ENCODE results near the gene TNS4. TPM values are rescaled to one million over a fixed set of nuclear protein-coding genes. Genes with fewer than 3 reads are reported as not detected.

Gene TNS4
- polyA plus RNA-seq, 2 of the 4 experiments (the other 2 are of a cell fraction): 24.2 to 73.5 TPM

- TF ChIP-seq, protein P1, sequence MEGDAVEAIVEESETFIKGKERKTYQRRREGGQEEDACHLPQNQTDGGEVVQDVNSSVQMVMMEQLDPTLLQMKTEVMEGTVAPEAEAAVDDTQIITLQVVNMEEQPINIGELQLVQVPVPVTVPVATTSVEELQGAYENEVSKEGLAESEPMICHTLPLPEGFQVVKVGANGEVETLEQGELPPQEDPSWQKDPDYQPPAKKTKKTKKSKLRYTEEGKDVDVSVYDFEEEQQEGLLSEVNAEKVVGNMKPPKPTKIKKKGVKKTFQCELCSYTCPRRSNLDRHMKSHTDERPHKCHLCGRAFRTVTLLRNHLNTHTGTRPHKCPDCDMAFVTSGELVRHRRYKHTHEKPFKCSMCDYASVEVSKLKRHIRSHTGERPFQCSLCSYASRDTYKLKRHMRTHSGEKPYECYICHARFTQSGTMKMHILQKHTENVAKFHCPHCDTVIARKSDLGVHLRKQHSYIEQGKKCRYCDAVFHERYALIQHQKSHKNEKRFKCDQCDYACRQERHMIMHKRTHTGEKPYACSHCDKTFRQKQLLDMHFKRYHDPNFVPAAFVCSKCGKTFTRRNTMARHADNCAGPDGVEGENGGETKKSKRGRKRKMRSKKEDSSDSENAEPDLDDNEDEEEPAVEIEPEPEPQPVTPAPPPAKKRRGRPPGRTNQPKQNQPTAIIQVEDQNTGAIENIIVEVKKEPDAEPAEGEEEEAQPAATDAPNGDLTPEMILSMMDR (IDR thresholded peaks at IDR 0.05): no peak
- no peak for TF ChIP-seq ELK1 (IDR thresholded peaks at IDR 0.05; ENCODE audit: low read depth, low read length)
- TF ChIP-seq TP53 (CRISPR knock-in tag; IDR thresholded peaks at IDR 0.05): 0 out of 2 replicates have a peak, but pooled peaks have one; percentile 23
- no peak for TF ChIP-seq SREBF2 (IDR thresholded peaks at IDR 0.05)
Measured at GRCh38 chr17:40533896-40534295, 32.5 kb upstream of the TNS4 start (continued).

GRCh38 chr17:40532520-40533253 lies 31.3 kb upstream of the TNS4 start:
- Histone ChIP-seq H3K4me2 (peak overlapping the region; percentile 60), H3K9me3 (no peaks in the 10 kb centered on the region), H3K4me1 (peaks cover 71% of the 10 kb centered on the region), H3K27ac (peak overlapping the region; percentile 95 to 99), H3K4me3 (no peak overlapping the region)
- ChIA-PET CTCF (interaction anchor here (0.6 to 36.6 kb wide), 39 partner anchors 11 to 1148 kb away, joined by 3 to 1144 read pairs (median 7); partner anchors contain the start of genes CCR7, GJD3, IGFBP4 and TNS4), POLR2A (interaction anchor here (0.6 to 9.7 kb wide), 23 partner anchors 10 to 171 kb away, joined by 3 to 177 read pairs (median 9); partner anchors contain the start of genes IGFBP4 and TOP2A)
- FAIRE-seq (peak; percentile 43), ATAC-seq (peak in 1 of 2 experiments; percentile 25; a peak in 3 of 6 replicates), DNase-seq (ENCODE audit: low read depth in 1 of 2, low spot score in 1 of 2) (peak in 1 of 2 experiments; percentile 63)
- 36% methylated on average over 6 of the region's 6 CpGs for WGBS (ENCODE audit: missing lambda C conversion rate)
- TF ChIP-seq HOXB5 (CRISPR knock-in tag; IDR thresholded peaks at IDR 0.05) (peak; percentile 60; the same call in 1 of the 2 replicates), ATOH8 (CRISPR knock-in tag; IDR thresholded peaks at IDR 0.05; ENCODE audit: low read depth) (0 out of 2 replicates have a peak, but pooled peaks have one; percentile 6), FOSL2 (IDR thresholded peaks at IDR 0.05) (no peak), FOSL2 (CRISPR knock-in tag; IDR thresholded peaks at IDR 0.05) (0 out of 2 replicates have a peak, but pooled peaks have one; percentile 10), HOXB13 (CRISPR knock-in tag; IDR thresholded peaks at IDR 0.05; ENCODE audit: low read depth) (peak; percentile 49), NFE2L2 (conservative IDR thresholded peaks at IDR 0.05; ENCODE audit: low read length) (no peak), MAFK (IDR thresholded peaks at IDR 0.05; ENCODE audit: partially characterized antibody) (no peak), TFCP2L1 (CRISPR knock-in tag; IDR thresholded peaks at IDR 0.05) (no peak; the same call in 1 of the 2 replicates), POLR2AphosphoS2 (conservative IDR thresholded peaks at IDR 0.05; ENCODE audit: low read length) (no peak), CBX2 (IDR thresholded peaks at IDR 0.05; ENCODE audit: borderline replicate concordance, low read depth) (no peak), JUN (IDR thresholded peaks at IDR 0.05) (no peak), SREBF2 (IDR thresholded peaks at IDR 0.05) (no peak), FOSB (CRISPR knock-in tag; IDR thresholded peaks at IDR 0.05) (no peak)

DNA sequence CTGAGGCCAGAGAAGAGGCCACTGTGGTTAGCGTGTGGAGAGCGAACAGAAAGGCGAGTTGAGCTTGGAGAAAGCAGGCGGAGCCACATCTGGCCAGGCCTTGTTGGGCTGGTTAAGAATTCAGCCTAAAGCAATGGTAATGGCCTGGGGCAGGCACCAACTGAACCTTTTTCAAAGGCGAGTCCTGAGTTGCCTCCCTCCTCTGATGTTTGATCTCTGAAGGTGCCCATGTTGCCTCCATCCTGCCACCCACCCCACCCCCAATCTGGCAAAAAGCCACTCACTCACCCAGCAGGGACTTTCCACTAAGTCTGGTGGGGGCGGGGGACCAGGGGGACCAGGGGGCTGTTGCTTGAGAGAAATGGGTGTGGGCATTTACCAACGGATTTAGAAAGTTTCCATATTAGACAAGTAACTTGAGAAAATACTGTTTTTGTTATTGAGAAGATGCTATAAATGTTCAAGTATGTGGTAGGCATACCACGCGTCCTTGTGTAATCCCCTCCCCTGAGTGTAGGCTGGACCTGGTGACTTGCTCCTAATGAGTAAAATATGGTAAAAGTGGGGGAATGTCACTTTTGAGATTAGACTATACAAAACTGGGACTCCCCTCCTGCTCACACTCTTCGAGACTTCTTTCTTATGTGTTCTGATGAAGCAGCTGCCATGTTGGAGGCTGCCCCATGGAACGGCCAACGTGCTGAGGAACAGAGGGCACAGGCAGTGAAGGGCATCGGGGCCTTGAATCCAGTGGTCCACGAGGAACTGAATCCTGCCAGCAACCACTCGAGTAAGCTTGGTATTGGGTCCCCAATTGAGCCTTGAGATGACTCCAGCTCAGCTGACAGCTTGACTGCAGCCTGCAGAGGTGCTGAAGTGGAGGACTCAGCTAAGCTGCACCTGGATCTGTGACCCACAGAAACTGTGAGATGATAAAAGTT lies 29.9 kb upstream of the TNS4 start:
- H3K4me3 ChIP-seq: no peak overlapping the region
- H3K4me2 ChIP-seq: peak overlapping the region; percentile 7; the same call in 1 of the 3 replicates
- FAIRE-seq (no peak), ATAC-seq (no peak), DNase-seq (ENCODE audit: low read depth in 1 of 2, low spot score in 1 of 2) (no peak)
- 93% methylated on average over 14 of the region's 15 CpGs for WGBS (ENCODE audit: missing lambda C conversion rate)
- CTCF ChIA-PET: interaction anchor here (1.0 to 36.6 kb wide), 21 partner anchors 8 to 1135 kb away, joined by 3 to 1144 read pairs (median 19); partner anchors contain the start of genes CCR7, IGFBP4 and TOP2A
- peaks cover 57% of the 10 kb centered on the region for H3K4me1 ChIP-seq
- H3K9me3 ChIP-seq: peaks cover 12% of the 10 kb centered on the region
- H3K27ac ChIP-seq: peak overlapping the region; percentile 95 to 99
- POLR2A ChIA-PET: interaction anchor here (0.9 to 9.7 kb wide), 9 partner anchors 20 to 168 kb away, joined by 3 to 177 read pairs (median 26); partner anchors contain the start of gene TOP2A
- TF ChIP-seq, protein P2, sequence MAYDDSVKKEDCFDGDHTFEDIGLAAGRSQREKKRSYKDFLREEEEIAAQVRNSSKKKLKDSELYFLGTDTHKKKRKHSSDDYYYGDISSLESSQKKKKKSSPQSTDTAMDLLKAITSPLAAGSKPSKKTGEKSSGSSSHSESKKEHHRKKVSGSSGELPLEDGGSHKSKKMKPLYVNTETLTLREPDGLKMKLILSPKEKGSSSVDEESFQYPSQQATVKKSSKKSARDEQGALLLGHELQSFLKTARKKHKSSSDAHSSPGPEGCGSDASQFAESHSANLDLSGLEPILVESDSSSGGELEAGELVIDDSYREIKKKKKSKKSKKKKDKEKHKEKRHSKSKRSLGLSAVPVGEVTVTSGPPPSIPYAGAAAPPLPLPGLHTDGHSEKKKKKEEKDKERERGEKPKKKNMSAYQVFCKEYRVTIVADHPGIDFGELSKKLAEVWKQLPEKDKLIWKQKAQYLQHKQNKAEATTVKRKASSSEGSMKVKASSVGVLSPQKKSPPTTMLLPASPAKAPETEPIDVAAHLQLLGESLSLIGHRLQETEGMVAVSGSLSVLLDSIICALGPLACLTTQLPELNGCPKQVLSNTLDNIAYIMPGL (CRISPR knock-in tag; IDR thresholded peaks at IDR 0.05; ENCODE audit: borderline replicate concordance): no peak
- TF ChIP-seq EHF (CRISPR knock-in tag; IDR thresholded peaks at IDR 0.05) (0 out of 2 replicates have a peak, but pooled peaks have one; percentile 41), ATOH8 (CRISPR knock-in tag; IDR thresholded peaks at IDR 0.05; ENCODE audit: low read depth) (no peak), ESRRA (IDR thresholded peaks at IDR 0.05; ENCODE audit: borderline replicate concordance, low read length) (no peak), HOXB13 (CRISPR knock-in tag; IDR thresholded peaks at IDR 0.05; ENCODE audit: low read depth) (peak; percentile 62), CHD2 (IDR thresholded peaks at IDR 0.05; ENCODE audit: low read length, partially characterized antibody) (no peak), FOSB (CRISPR knock-in tag; IDR thresholded peaks at IDR 0.05) (peak; percentile 31; the same call in 1 of the 2 replicates), CBX2 (IDR thresholded peaks at IDR 0.05; ENCODE audit: borderline replicate concordance, low read depth) (no peak), HDAC2 (IDR thresholded peaks at IDR 0.05) (no peak), CBX8 (IDR thresholded peaks at IDR 0.05) (no peak), ELK1 (IDR thresholded peaks at IDR 0.05; ENCODE audit: low read depth, low read length) (no peak)
